Neural crest cell (in vitro differentiated cells): ENCODE results near the gene RAB1A. TPM values are rescaled to one million over a fixed set of nuclear protein-coding genes. Genes with fewer than 3 reads are reported as not detected.

ENCODE experiments used
- DNase-seq: peaks from one replicate; pipeline ENCODE4 v3.0.0; 2021; ENCODE audit warnings: low read depth, mixed read lengths, low spot score
- H3K27ac Mint-ChIP-seq: one replicate; pipeline ENCODE4 v1.8.0; 2021; ENCODE audit warnings: mild to moderate bottlenecking, mixed read lengths; ENCODE audit not compliant: unreplicated experiment
- H3K27me3 Mint-ChIP-seq: 2 replicates; pipeline ENCODE4 v1.8.0; 2021; ENCODE audit warnings: low read depth, mild to moderate bottlenecking, mixed read lengths
- H3K36me3 Mint-ChIP-seq: 2 replicates; pipeline ENCODE4 v1.8.0; 2021; ENCODE audit warnings: low read depth, mild to moderate bottlenecking, mixed read lengths
- H3K4me1 Mint-ChIP-seq: 2 replicates; pipeline ENCODE4 v1.8.0; 2021; ENCODE audit warnings: mixed read lengths
- H3K4me3 Mint-ChIP-seq: one replicate; pipeline ENCODE4 v1.8.0; 2021; ENCODE audit warnings: mild to moderate bottlenecking, mixed read lengths
- H3K9me3 Mint-ChIP-seq: 2 replicates; pipeline ENCODE4 v1.8.0; 2021; ENCODE audit warnings: mixed read lengths
- CTCF ChIP-seq: fragments of 200-600 bp; sonication (generic); conservative IDR thresholded peaks from 2 replicates; pipeline ENCODE4 v1.5.0; 2021; ENCODE audit warnings: antibody characterized with exemption, mild to moderate bottlenecking
- total RNA-seq: library from RNA; stranded (reverse); gene quantifications from 2 replicates; pipeline ENCODE4 v1.2.1, GENCODE V29; 2021

The RAB1A gene
- total RNA-seq, 1 donor from 2014 or later = 110 TPM

- no peak overlapping the region for H3K27ac Mint-ChIP-seq
- no peak for DNase-seq
- H3K4me1 Mint-ChIP-seq = peaks cover 21% of the 10 kb centered on the region
- H3K9me3 Mint-ChIP-seq = no peaks in the 10 kb centered on the region
- H3K4me3 Mint-ChIP-seq = no peak overlapping the region
- peaks cover 10% of the 10 kb centered on the region for H3K36me3 Mint-ChIP-seq
- H3K27me3 Mint-ChIP-seq = no peaks in the 10 kb centered on the region
- TF ChIP-seq CTCF = no peak
These were observed 85.7 kb downstream of the RAB1A start for GRCh38 chr2:65044097-65044735.

GRCh38 chr2:65043001-65043400 is 86.9 kb downstream of the RAB1A start:
- no peak for DNase-seq
- no peak for TF ChIP-seq CTCF
- Mint-ChIP-seq H3K9me3 (no peaks in the 10 kb centered on the region), H3K27me3 (no peaks in the 10 kb centered on the region), H3K4me3 (no peak overlapping the region), H3K4me1 (peaks cover 21% of the 10 kb centered on the region), H3K36me3 (peaks cover 7% of the 10 kb centered on the region), H3K27ac (no peak overlapping the region)

GRCh38 chr2:65040400-65041261 is 89.3 kb downstream of the RAB1A start:
- H3K36me3 Mint-ChIP-seq = peaks cover 7% of the 10 kb centered on the region
- no peak overlapping the region for H3K27ac Mint-ChIP-seq
- peak; percentile 72 for DNase-seq
- TF ChIP-seq CTCF = peak; percentile 87
- no peaks in the 10 kb centered on the region for H3K9me3 Mint-ChIP-seq
- no peak overlapping the region for H3K4me3 Mint-ChIP-seq
- no peaks in the 10 kb centered on the region for H3K27me3 Mint-ChIP-seq
- H3K4me1 Mint-ChIP-seq = peaks cover 18% of the 10 kb centered on the region

- H3K27ac Mint-ChIP-seq = no peak overlapping the region
- H3K4me3 Mint-ChIP-seq = no peak overlapping the region
- TF ChIP-seq CTCF = no peak
- H3K27me3 Mint-ChIP-seq = no peaks in the 10 kb centered on the region
- H3K9me3 Mint-ChIP-seq = no peaks in the 10 kb centered on the region
- H3K36me3 Mint-ChIP-seq = peaks cover 5% of the 10 kb centered on the region
- peaks cover 12% of the 10 kb centered on the region for H3K4me1 Mint-ChIP-seq
- DNase-seq = no peak
These were observed 90.3 kb downstream of the RAB1A start for GRCh38 chr2:65039640-65040039.

- Mint-ChIP-seq H3K27me3 (no peaks in the 10 kb centered on the region), H3K27ac (no peak overlapping the region)
These were observed 92.7 kb downstream of the RAB1A start for GRCh38 chr2:65037178-65037577.

More at GRCh38 chr2:65037178-65037577, 92.7 kb downstream of the RAB1A start:
- Mint-ChIP-seq H3K4me1 (peaks cover 5% of the 10 kb centered on the region), H3K4me3 (no peak overlapping the region), H3K9me3 (no peaks in the 10 kb centered on the region), H3K36me3 (no peaks in the 10 kb centered on the region)
- no peak for DNase-seq
- TF ChIP-seq CTCF = no peak

Other genes with a start within 250 kb of the RAB1A start
- gene SLC1A4, start 140.7 kb downstream of the RAB1A start, total RNA-seq = 26.4 and 26.8 TPM in 2 replicates
- 25.0 and 29.0 TPM in 2 replicates for gene CEP68, start 73.7 kb downstream of the RAB1A start, total RNA-seq
- 213 and 217 TPM in 2 replicates for gene ACTR2, start 97.7 kb upstream of the RAB1A start, total RNA-seq